NCI-H82 (cell line): Measurements from ENCODE around the gene MRPL11.
"Not testable (repeated sequence)": the region's sequence is repeated elsewhere in the genome, so short reads cannot be mapped to it uniquely, and the experiment has no call there.

Source experiments
- DNase-seq: peaks from one replicate; lab custom pipeline; 2025; lab: John Stamatoyannopoulos, UW

Gene MRPL11

GRCh38 chr11:66467034-66467659, 28.5 kb upstream of the MRPL11 start:
- peak; percentile 55 for DNase-seq

- peak; percentile 93 for DNase-seq
These were observed 27.8 kb upstream of the MRPL11 start, which contains the start of gene PELI3 for GRCh38 chr11:66466225-66467033. TSS of gene PELI3 (plus strand) at chr11:66466905. CDS start at chr11:66468129, 1,224 bp downstream.

DNA sequence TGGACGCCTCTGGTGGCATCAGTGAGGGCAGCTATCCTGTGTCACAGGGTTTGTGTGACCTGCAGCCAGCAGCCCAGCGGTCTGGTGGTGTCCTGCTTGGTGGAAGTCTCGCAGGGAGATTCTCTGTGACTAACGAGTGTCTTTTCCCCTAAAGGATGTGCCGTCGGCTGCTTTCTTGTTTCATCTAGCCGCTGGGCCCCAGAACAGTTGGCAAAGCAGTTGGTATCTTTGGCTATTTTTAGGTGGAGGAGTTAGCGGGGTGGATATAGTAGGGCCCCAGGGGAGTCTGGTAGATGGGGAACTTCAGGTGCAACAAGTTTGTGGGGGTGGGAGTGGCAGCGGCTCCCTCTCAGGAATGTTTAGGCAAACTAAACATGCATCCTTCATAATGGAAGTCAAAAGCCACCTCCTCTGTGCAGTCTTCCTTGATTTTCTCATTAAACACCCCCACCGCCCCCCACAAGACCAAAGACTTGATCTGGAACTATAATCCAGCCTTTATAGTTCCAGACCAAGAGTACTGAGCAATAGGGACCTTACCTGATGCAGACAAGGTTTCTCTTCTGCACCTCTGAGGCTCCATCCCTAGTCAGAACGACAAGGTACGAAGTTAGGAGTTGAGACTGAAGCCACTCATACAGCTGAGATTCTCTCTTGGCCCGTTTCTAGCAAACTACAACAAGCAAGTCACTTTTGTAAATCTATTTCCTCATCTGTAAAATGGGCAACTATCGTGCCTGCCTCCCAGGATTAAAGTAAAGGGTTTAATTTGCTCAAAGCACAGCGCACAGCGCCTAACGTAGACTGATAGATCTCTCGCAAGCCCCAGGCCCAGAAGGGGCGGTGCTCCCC, 27.0 kb upstream of the MRPL11 start:
- DNase-seq: peak; percentile 52

GRCh38 chr11:66464916-66465315, 26.3 kb upstream of the MRPL11 start:
- DNase-seq: no peak

DNA sequence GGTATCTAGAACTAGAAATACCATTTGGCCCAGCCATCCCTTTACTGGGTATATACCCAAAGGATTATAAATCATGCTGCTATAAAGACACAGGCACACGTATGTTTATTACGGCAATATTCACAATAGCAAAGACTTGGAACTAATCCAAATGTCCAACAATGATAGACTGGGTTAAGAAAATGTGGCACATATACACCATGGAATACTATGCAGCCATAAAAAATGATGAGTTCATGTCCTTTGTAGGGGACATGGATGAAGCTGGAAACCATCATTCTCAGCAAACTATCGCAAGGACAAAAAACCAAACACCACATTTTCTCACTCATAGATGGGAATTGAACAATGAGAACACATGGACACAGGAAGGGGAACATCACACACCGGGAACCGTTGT, 25.5 kb upstream of the MRPL11 start:
- DNase-seq: not testable (repeated sequence)

DNA sequence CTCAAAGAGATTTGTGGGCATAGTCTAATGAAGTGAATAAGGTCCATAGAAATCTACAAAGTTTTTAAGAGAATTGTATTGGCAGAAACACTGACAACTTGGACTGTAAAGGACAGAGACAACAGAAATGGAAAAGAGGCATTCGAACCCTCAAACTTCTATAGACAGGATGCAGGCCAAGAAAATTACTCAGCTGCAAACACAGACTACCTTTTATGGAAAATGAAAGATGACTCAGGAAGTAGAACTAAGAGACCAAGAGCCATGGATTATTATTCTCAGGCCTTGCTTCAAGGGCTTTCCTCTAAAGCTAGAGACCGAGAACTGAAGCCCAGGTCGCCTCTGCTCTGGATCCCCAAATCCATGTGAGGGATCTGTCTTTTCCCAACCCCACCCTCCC, 24.3 kb upstream of the MRPL11 start:
- no peak for DNase-seq

DNA sequence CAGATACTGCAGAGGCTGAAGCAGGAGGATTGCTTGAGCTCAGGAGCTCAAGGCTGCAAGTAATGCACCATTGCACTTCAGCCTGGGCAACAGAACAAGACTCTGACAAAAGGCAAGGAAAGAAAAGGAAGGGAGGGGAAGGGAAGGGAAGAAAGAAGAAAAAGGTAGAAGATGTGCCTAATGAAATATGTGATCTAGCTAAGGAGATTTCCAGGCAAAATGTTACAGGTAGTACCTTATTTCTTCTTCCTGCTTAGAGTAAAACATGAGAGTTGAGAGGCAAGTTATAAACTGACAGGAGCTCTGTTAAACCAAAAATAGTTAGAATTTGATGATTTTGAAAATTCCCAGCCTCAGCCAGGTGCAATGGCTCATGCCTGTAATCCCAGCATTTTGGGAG, 23.4 kb upstream of the MRPL11 start:
- no peak for DNase-seq

DNA sequence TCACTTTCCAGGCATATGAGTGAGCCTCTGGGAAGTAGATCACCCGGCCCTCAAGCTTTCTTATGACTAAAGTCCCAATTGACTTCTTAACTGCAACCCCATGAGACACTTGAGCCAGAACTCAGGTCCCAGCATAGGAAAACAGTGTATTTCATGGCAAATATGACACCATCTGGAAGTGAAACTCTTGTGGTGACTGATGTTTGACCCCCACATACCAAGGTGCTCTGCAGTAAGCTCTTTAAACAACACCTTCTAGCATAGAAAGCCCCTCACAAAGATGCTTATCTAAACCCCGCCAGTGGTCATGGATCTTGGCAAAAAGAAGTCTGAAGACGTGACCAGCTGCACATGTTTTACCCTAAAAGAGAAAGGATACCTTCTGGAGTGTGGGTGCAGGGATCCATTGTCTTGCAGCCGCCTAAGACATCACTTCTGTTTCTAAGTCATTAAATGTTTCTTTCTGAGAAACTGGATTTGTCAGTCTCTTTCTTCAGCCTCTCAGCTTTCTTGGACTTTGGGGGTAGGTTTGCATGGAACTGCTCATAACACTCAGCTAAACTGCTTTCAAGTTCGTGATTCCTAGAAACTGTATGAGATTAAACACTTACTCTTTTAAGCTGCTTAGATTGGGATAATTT, 20.6 kb upstream of the MRPL11 start:
- peak; percentile 93 for DNase-seq

- DNase-seq: no peak
These were observed 19.2 kb upstream of the MRPL11 start for GRCh38 chr11:66457826-66458225.

DNA sequence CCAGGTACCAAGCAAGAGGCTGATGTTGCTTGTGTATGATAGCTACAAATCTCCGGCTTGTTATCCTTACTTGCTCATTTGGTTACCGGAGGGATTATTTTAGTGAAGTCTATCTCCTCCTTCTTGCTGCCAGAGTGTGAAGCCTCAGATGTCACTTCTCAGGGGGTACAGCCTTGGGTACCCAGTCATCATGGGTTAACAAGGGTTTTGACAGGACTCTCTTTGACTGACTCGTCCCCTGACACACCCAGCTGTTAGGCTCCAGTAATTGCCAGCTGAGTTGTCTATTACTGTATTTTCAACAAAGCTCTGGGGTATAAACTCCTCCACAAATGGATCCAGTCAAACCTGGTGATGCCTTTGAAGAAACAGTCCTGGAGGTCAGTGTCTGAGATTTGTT, 16.2 kb upstream of the MRPL11 start:
- no peak for DNase-seq

DNA sequence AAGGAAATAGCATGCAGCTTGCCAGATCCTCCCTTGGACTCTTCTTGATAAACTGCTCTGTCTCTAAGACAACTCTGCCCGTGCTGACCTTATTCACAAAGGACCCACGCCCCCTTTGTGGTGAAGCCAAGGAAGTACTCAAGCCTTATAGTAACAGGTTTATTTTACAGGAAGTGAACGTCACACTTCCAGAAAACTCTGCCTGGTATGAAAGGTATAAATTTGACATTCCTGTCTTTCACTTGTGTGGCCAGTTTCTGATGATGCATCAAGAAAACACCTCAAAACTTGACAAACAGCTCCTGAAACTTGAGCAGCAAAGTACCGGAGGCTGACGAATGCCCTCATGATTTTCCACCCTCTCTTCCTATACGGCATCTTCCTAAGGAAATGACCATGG, 15.6 kb upstream of the MRPL11 start:
- no peak for DNase-seq

- no peak for DNase-seq
These were observed 13.0 kb upstream of the MRPL11 start for GRCh38 chr11:66451663-66452062.

GRCh38 chr11:66450560-66450959, 11.9 kb upstream of the MRPL11 start:
- no peak for DNase-seq

GRCh38 chr11:66448523-66448922, 9.9 kb upstream of the MRPL11 start:
- DNase-seq: no peak

GRCh38 chr11:66447012-66447411, 8.4 kb upstream of the MRPL11 start:
- no peak for DNase-seq

DNA sequence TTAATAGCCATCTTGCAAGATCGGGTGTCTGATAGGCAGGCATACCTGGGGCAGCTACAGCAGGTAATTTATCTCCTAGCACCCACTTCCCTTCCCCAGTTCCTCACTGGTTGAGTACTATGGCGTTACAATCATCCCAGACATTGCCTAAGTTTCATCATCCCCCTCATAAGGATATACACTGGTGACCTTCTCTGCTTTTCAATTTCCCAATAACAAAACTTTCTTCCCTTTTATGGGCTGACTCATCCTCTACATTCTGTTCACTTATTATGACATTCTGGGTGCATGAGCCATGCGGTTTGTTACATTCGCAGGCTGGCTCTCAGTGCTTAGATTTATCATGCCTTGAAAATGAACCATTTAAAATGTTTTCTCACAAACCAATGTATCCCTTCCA, 5.0 kb upstream of the MRPL11 start:
- no peak for DNase-seq

- not testable (repeated sequence) for DNase-seq
These were observed 2.3 kb upstream of the MRPL11 start for GRCh38 chr11:66440940-66441282.

DNA sequence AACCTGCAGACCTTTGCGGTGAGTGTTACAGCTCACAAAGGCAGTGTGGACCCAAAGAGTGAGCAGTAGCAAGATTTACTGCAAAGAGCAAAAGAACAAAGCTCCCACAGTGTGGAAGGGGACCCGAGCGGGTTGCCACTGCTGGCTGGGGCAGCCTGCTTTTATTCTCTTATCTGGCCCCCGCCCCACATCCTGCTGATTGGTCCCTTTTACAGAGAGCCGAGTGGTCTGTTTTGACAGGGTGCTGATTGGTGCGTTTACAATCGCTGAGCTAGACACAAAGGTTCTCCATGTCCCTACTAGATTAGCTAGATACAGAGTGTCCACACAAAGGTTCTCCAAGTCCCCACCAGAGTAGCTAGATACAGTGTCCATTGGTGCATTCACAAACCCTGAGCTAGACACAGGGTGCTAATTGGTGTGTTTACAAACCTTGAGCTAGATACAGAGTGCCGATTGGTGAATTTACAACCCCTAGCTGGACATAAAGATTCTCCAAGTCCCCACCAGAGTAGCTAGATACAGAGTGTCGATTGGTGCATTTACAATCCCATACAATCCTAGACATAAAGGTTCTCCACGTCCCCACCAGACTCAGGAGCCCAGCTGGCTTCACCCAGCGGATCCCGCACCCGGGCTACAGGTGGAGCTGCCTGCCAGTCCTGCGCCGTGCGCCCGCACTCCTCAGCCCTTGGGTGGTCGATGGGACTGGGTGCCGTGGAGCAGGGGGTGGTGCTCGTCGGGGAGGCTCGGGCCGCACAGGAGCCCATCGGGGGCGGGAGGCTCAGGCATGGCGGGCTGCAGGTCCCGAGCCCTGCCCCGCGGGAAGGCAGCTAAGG, 1.7 kb upstream of the MRPL11 start:
- DNase-seq: not testable (repeated sequence)

GRCh38 chr11:66437979-66438503, 607 bp downstream of the MRPL11 start:
- no peak for DNase-seq

GRCh38 chr11:66432597-66432996, 6.1 kb downstream of the MRPL11 start:
- no peak for DNase-seq

GRCh38 chr11:66431871-66432329, 6.7 kb downstream of the MRPL11 start:
- DNase-seq: not testable (repeated sequence)
